ENCODE results near the gene ISLR. TPM values are rescaled to one million over a fixed set of nuclear protein-coding genes. Genes with fewer than 3 reads are reported as not detected.

ISLR gene, protein sequence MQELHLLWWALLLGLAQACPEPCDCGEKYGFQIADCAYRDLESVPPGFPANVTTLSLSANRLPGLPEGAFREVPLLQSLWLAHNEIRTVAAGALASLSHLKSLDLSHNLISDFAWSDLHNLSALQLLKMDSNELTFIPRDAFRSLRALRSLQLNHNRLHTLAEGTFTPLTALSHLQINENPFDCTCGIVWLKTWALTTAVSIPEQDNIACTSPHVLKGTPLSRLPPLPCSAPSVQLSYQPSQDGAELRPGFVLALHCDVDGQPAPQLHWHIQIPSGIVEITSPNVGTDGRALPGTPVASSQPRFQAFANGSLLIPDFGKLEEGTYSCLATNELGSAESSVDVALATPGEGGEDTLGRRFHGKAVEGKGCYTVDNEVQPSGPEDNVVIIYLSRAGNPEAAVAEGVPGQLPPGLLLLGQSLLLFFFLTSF
- total RNA-seq = 5.3 and 10.4 TPM in 2 replicates

DNA sequence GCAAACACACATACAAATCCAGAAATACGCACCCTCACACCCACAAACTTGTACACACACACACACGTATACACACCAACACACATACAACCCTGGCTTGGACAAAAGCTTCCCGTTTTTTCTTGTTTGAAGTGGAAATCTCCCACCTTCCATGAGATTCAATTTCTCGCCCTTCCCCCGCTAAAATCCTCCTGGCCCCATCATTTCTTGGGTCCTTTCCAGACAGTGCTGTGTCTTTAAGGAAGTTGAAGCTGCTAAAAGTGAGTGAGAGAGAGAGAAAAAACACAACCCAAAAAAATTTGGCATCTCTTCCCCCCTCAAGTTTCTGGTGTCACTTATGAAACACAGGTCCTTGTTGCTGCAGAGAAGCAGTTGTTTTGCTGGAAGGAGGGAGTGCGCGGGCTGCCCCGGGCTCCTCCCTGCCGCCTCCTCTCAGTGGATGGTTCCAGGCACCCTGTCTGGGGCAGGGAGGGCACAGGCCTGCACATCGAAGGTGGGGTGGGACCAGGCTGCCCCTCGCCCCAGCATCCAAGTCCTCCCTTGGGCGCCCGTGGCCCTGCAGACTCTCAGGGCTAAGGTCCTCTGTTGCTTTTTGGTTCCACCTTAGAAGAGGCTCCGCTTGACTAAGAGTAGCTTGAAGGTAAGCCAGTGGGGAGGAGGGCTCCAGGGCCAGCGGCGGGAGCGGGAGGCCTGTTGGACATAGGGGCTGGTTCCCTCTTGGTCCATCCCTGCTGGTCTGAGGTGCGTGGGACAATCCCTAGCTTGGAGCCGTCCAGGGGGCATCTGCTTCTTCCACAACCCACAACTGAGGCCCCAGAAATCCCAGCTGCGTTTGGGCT, at the start of gene ISLR:
Gene ISLR (plus strand): TSS at position 331 of the 839 bp plus-strand sequence. CDS start 1,149 bp downstream, outside the sequence.

DNA sequence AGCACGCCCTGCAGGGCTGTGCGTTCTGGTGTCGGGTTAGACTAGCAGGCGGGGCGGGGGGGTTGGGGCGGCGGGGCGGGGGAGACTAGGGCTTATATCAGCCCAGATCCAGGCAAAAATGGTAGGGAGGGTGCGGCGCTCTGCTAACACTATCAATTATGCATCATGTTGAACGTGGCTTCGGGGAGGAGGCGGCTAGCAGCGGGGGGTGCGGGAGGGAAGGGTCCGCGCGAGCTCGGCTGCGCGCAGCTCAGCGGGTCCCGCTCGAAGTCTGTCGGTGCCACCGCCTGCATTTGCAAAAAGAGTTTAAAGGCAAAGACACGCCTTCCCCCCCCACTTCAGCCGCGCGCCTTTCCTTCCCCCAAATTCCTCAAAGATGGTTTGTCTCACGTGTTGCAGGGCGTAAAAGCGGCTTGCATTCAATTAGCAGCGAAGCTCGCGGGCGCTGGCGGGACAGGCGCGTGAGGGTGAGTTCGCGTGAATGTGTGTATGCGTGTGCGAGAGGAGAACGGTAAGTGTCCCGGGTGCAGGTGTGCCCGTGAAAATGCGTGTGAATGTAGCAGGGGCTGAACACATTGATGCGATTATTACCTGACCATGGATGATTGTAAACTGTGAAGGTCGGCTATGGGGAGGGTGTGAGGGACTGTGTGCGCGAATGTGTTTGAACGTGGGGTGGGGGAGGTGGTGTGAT, 43.2 kb upstream of the ISLR start, which contains the start of gene ISLR2:
Gene ISLR2 (plus strand): TSS at position 432 of the 694 bp plus-strand sequence. CDS start 2,169 bp downstream, outside the sequence.

DNA sequence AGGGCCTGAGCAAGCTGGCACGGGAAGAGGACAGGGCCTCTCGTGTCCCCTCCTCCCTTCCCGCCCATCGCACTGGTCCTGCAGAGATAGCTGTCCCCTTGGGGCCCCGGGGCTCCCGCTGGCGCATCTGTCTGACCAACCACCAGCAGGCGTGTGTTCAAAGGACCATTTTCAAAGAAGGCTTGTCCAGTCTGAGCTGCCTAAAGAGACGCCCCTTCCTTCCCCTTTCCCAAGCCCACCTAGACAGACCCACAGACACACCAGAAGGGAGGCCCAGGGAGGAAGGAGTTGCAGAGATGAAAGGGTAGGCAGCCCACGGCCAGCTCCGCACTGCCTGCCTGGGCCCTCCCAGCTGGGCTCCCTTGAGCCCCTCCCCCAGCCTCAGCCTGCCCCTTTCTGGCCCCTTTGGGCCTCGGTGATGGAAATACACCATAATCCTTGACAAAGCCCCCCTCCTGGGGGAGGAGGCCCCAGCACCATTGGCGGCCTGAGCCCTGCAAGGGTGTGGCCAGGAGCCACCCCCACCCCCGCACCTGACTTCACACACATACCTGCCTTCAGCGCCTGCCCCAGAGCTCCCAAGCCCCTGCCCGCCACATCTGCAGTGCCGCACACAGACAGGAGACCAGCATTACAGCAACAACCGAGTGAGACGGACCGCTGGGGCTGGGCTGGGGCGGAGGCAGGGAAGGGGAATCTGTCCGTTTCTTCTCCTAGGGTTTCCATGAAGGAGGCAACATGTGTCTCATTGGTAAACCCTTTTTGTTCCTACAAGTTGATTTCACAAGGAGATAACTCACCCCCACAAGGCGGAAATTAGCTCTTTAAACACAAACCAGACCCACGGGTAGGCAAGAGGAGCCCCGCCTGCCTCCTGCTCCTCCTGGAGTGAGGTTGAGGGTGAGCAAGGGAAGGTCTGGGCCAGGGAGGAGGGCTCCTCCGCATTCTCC, 29.2 kb downstream of the ISLR start, which contains the start of gene STRA6:
Gene STRA6 (minus strand): TSS at position 336 of the 950 bp plus-strand sequence. CDS start 520 bp downstream, outside the sequence.

Other genes with a start within 250 kb of the ISLR start
- gene LOXL1, start 247.2 kb upstream of the ISLR start, total RNA-seq = 143 and 206 TPM in 2 replicates
- 14.6 and 16.2 TPM in 2 replicates for gene STOML1, start 181.4 kb upstream of the ISLR start, total RNA-seq
- 34.7 and 61.3 TPM in 2 replicates for gene PML, start 179.0 kb upstream of the ISLR start, total RNA-seq
- not detected in 2 replicates for gene GOLGA6A, start 91.2 kb upstream of the ISLR start, total RNA-seq
- gene ISLR2, start 43.1 kb upstream of the ISLR start, total RNA-seq = 0.60 TPM in 1 of 2 replicates, not detected in the other
- gene STRA6, start 29.1 kb downstream of the ISLR start, total RNA-seq = 30.3 and 47.2 TPM in 2 replicates
- gene CCDC33, start 62.6 kb downstream of the ISLR start, total RNA-seq = 0.28 and 0.30 TPM in 2 replicates
- gene CYP11A1, start 193.9 kb downstream of the ISLR start, total RNA-seq = under 0.01 TPM in 1 of 2 replicates, not detected in the other

Data from smooth muscle cell of the umbilical artery (primary cell).